Neural cell (in vitro differentiated cells): Measurements from ENCODE around the gene SEMG1. TPM values are rescaled to one million over a fixed set of nuclear protein-coding genes. Genes with fewer than 3 reads are reported as not detected.

ENCODE experiments used
- H2AFZ ChIP-seq: fragments of 200-600, 300-800 bp; sonication (generic), shearing (Covaris generic); 2 replicates; pipeline ENCODE4 v1.6.0; 2014; ENCODE audit warnings: low read depth, mild to moderate bottlenecking, antibody characterized with exemption, low read length, moderate library complexity
- H3F3A ChIP-seq: fragments of 200-600 bp; shearing (Covaris generic); 2 replicates; pipeline ENCODE4 v1.6.1; 2016; ENCODE audit warnings: mild to moderate bottlenecking, moderate library complexity, mixed read lengths, antibody characterized with exemption, low read length; ENCODE audit not compliant: insufficient read depth, poor library complexity, severe bottlenecking
- H3K27ac ChIP-seq: fragments of 200-600, 300-800 bp; sonication (generic), shearing (Covaris generic); 2 replicates; pipeline ENCODE4 v1.5.1; 2014; ENCODE audit warnings: mild to moderate bottlenecking, low read length, moderate library complexity
- H3K27me3 ChIP-seq: fragments of 300-800, 200-600 bp; sonication (generic), shearing (Covaris generic); 2 replicates; pipeline ENCODE4 v1.6.0; 2014; ENCODE audit warnings: mild to moderate bottlenecking, low read depth, low read length, moderate library complexity; ENCODE audit not compliant: insufficient read depth
- H3K36me3 ChIP-seq: fragments of 300-800, 200-600 bp; sonication (generic), shearing (Covaris generic); 2 replicates; pipeline ENCODE4 v1.5.1; 2014; ENCODE audit warnings: mild to moderate bottlenecking, antibody characterized with exemption, low read length, moderate library complexity; ENCODE audit not compliant: insufficient read depth
- H3K4me2 ChIP-seq: fragments of 300-800, 200-600 bp; sonication (generic), shearing (Covaris generic); 2 replicates; pipeline ENCODE4 v1.6.0; 2014; ENCODE audit warnings: mild to moderate bottlenecking, low read length
- H3K4me3 ChIP-seq: fragments of 300-800, 200-600 bp; sonication (generic), shearing (Covaris generic); 2 replicates; pipeline ENCODE4 v1.5.1; 2014; ENCODE audit warnings: mild to moderate bottlenecking, low read length, moderate library complexity
- H3K79me2 ChIP-seq: fragments of 200-600 bp; shearing (Covaris generic); replicated peaks from 2 replicates; pipeline ENCODE4 v1.6.0; 2014; ENCODE audit warnings: mild to moderate bottlenecking, low read length, moderate library complexity; ENCODE audit not compliant: insufficient read depth
- H3K9ac ChIP-seq: fragments of 300-800, 200-600 bp; sonication (generic), shearing (Covaris generic); 2 replicates; pipeline ENCODE4 v1.6.1; 2016; ENCODE audit warnings: mild to moderate bottlenecking, low read length, mixed read lengths
- H3K9me2 ChIP-seq: fragments of 200-600 bp; shearing (Covaris generic); 2 replicates; pipeline ENCODE4 v1.6.1; 2016; ENCODE audit warnings: mild to moderate bottlenecking, low read length, mixed read lengths; ENCODE audit not compliant: insufficient read depth
- H3K9me3 ChIP-seq: fragments of 200-600, 300-800 bp; sonication (generic), shearing (Covaris generic); 2 replicates; pipeline ENCODE4 v1.6.1; 2016; ENCODE audit warnings: mild to moderate bottlenecking, mixed run types, low read length, moderate library complexity, mixed read lengths
- H4K20me1 ChIP-seq: fragments of 200-600 bp; shearing (Covaris generic); 2 replicates; pipeline ENCODE4 v1.6.1; 2016; ENCODE audit warnings: mild to moderate bottlenecking, mixed run types; ENCODE audit not compliant: insufficient read depth
- CTCF ChIP-seq: fragments of 450-650 bp; IDR thresholded peaks from 2 replicates; pipeline ENCODE4 v1.5.1; 2014; ENCODE audit warnings: antibody characterized with exemption, mild to moderate bottlenecking, moderate library complexity; ENCODE audit not compliant: poor library complexity, severe bottlenecking
- EP300 ChIP-seq: fragments of 450-650 bp; conservative IDR thresholded peaks from 2 replicates; pipeline ENCODE4 v1.6.1; 2014; ENCODE audit warnings: antibody characterized with exemption, mild to moderate bottlenecking, moderate library complexity; ENCODE audit not compliant: poor library complexity, severe bottlenecking
- EZH2 ChIP-seq: fragments of 200-600, 300-800 bp; shearing (Covaris generic), sonication (generic); IDR thresholded peaks from 2 replicates; pipeline ENCODE4 v1.6.1; 2014; ENCODE audit warnings: antibody characterized with exemption, low read length, borderline replicate concordance, mild to moderate bottlenecking; ENCODE audit not compliant: insufficient read depth, poor library complexity, severe bottlenecking
- MXI1 ChIP-seq: fragments of 450-650 bp; conservative IDR thresholded peaks from 2 replicates; pipeline ENCODE4 v1.6.1; 2014; ENCODE audit warnings: antibody characterized with exemption, mild to moderate bottlenecking; ENCODE audit not compliant: poor library complexity, severe bottlenecking
- POLR2AphosphoS5 ChIP-seq: IDR thresholded peaks from 2 replicates; pipeline ENCODE4 v1.6.1; 2012
- RAD21 ChIP-seq: fragments of 450-650 bp; conservative IDR thresholded peaks from 2 replicates; pipeline ENCODE4 v1.6.1; 2014; ENCODE audit warnings: antibody characterized with exemption, mild to moderate bottlenecking, moderate library complexity
- REST ChIP-seq: IDR thresholded peaks from 2 replicates; pipeline ENCODE4 v1.6.1; 2012; ENCODE audit warnings: borderline replicate concordance
- SMC3 ChIP-seq: fragments of 450-650 bp; conservative IDR thresholded peaks from 2 replicates; pipeline ENCODE4 v1.6.1; 2014; ENCODE audit warnings: antibody characterized with exemption, mild to moderate bottlenecking, moderate library complexity; ENCODE audit not compliant: poor library complexity
- TAF1 ChIP-seq: IDR thresholded peaks from 2 replicates; pipeline ENCODE4 v1.6.1; 2012; ENCODE audit warnings: low read depth
- polyA plus RNA-seq: library from polyadenylated mRNA; depleted of rRNA; stranded (reverse); fragments of >200 nt; gene quantifications from 2 replicates; pipeline ENCODE4 v1.2.3, GENCODE V29; 2014

The SEMG1 gene
- polyA plus RNA-seq, 1 donor from 2014 or later: not detected

- no peak overlapping the region for H2AFZ ChIP-seq
- no peak overlapping the region for H3K27ac ChIP-seq
- H3K9me3 ChIP-seq: no peaks in the 10 kb centered on the region
- no peak overlapping the region for H3K9ac ChIP-seq
- no peaks in the 10 kb centered on the region for H3K36me3 ChIP-seq
- H3K4me3 ChIP-seq: no peak overlapping the region
- TF ChIP-seq TAF1 (no peak), POLR2AphosphoS5 (no peak), EZH2 (no peak), RAD21 (no peak), SMC3 (no peak), REST (no peak), CTCF (no peak), EP300 (no peak), MXI1 (no peak)
- H3K9me2 ChIP-seq: no peaks in the 10 kb centered on the region
- no peaks in the 10 kb centered on the region for H3K79me2 ChIP-seq
- no peak overlapping the region for H3K4me2 ChIP-seq
- H3F3A ChIP-seq: no peaks in the 10 kb centered on the region
- H3K27me3 ChIP-seq: no peaks in the 10 kb centered on the region
- H4K20me1 ChIP-seq: no peaks in the 10 kb centered on the region
Measured at GRCh38 chr20:45248609-45249008, 41.8 kb downstream of the SEMG1 start.

- no peaks in the 10 kb centered on the region for H3K36me3 ChIP-seq
Measured at GRCh38 chr20:45251884-45252560, 45.2 kb downstream of the SEMG1 start.

More at GRCh38 chr20:45251884-45252560, 45.2 kb downstream of the SEMG1 start:
- Histone ChIP-seq H3K27ac (no peak overlapping the region), H2AFZ (no peak overlapping the region), H3F3A (no peaks in the 10 kb centered on the region), H3K4me3 (no peak overlapping the region), H3K9me3 (no peaks in the 10 kb centered on the region), H3K4me2 (no peak overlapping the region), H3K9me2 (no peaks in the 10 kb centered on the region), H3K79me2 (no peaks in the 10 kb centered on the region), H3K27me3 (no peaks in the 10 kb centered on the region), H3K9ac (no peak overlapping the region), H4K20me1 (no peaks in the 10 kb centered on the region)
- TF ChIP-seq EZH2: no peak
- TF ChIP-seq MXI1: no peak
- TF ChIP-seq RAD21: no peak
- TF ChIP-seq REST: no peak
- no peak for TF ChIP-seq TAF1
- no peak for TF ChIP-seq SMC3
